Stimulated activated CD4-positive, alpha-beta T cell treated with anti-CD3 and anti-CD28 coated beads, Interleukin-2, amount 100 ng/mL, for 4 hours (primary cell): ENCODE measurements around the gene PPP4R4.

Source experiments
- DNase-seq: peaks from one replicate; pipeline ENCODE4 v3.0.0-alpha.2; 2020; ENCODE audit warnings: low read depth

The PPP4R4 gene, protein sequence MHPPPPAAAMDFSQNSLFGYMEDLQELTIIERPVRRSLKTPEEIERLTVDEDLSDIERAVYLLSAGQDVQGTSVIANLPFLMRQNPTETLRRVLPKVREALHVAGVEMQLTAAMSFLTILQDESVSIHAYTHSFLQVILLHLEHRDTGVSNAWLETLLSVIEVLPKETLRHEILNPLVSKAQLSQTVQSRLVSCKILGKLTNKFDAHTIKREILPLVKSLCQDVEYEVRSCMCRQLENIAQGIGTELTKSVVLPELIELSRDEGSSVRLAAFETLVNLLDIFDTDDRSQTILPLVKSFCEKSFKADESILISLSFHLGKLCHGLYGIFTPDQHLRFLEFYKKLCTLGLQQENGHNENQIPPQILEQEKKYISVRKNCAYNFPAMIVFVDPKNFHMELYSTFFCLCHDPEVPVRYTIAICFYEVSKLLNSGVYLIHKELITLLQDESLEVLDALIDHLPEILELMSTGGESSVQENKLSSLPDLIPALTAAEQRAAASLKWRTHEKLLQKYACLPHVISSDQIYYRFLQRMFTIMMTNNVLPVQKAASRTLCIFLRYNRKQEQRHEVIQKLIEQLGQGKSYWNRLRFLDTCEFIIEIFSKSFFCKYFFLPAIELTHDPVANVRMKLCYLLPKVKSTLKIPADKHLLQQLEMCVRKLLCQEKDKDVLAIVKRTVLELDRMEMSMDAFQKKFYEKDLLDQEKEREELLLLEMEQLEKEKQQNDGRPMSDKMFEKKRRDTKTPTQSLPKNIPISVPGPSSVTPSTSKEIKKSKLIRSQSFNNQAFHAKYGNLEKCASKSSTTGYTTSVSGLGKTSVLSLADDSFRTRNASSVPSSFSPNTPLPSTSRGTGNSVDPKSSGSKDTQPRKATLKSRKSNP

DNA sequence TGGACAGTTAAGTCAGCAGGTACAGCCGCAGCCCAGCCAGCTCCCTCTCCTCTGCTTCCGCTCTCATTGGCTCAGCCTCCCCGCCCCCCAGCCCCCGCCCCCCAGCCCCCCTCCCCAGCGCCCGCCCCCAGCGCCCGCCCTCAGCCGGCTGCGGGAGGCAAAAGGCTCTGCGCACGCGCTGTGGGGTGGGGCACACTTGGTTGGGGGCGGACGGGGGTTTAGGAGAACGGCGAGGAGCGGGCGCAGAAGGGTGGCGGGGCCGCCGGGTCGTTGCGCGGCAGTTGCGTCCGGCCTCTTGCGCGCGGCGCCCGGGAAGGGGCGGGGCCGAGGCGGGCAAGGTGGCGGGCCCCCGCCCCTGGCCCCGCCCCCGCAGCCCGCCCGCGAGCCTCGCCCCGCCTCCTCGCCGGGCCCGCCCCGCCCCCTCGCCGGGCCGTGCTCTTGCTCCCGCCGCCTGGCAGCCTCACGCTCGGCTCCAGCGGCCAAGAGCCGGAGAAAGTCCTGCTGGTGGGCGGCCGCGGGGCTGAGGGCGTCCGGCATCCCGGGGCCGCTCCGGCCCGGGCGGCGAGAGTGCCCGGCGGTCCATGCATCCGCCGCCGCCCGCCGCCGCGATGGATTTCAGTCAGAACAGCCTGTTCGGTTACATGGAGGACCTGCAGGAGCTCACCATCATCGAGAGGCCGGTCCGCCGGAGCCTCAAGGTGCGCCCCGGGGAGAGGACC, at the start of gene PPP4R4:
Gene PPP4R4 (plus strand): TSS at position 438 of the 719 bp plus-strand sequence. CDS start 144 bp downstream, at position 582.
- DNase-seq: peak; percentile 84

DNA sequence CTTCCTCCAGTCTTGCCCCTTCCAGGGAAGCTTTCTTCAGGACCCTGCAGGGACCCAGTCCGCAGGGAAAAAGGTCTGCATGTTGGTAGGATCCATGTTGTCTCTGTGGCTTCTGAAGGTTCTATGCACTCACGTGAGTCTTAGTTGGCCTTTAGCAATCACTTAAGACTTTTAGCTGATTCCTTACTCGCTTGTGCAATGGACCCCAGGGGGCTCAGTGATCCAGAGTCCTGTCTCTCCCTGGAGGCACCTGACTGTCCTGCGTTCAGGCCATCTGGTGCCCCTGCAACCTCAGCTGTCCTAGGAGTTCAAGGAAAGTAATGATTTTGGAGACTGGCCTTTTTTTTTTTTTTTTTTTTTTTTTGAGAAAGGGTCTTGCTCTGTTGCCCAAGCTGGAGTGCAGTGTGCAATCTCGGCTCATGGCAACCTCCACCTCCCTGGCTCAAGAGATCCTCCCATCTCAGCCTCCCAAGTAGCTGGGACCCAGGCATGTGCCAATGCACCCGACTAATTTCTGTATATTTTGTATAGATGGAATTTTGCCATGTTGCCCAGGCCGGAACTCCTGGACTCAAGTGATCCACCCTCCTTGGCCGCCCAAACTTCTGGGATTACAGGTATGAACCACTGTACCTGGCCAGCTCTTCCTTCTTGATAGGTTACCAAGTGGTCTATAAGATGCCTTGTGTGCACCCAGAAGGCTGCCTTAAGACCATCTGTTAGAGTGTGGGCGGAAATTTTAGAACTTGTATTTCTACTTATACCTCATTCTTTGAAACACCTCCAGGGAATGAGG, 49.3 kb upstream of the PPP4R4 start:
- no peak for DNase-seq

DNA sequence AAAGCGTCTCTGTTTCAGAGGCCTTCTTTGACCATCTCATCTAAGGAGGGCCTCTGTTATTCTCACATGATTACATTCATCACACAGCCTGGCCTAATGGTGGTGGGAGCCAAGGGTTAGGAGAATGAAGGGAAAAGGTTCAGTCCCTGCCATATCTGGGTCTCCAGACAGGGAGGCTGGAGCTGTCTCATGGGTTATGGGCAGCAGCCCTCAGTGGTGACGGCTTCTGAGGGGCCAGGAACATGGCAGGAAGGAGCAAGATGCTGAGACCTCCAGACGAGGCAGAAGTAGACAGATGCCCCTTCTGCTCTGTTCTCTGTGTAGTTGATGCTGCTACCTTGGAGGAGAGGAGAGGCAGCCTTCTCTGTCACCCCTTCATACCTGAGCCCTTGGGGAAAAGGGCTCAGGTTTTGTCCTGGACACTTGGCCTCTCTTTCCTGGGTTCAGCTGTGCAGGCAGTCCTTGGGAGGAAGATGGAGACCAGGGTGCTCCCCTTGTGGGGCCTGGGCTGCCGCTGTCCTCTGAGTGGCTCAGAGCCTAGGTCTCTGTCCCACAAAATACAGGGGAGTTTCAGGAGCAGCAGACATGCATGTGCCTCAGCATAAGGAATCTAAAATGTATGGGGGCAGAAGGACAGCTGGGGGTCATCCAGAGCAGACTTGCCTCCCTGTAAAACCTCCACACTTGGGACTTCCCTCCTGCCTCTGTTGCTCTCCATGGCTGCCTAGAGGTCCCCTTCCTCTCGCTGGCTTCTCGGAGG, 48.3 kb upstream of the PPP4R4 start:
- no peak for DNase-seq

DNA sequence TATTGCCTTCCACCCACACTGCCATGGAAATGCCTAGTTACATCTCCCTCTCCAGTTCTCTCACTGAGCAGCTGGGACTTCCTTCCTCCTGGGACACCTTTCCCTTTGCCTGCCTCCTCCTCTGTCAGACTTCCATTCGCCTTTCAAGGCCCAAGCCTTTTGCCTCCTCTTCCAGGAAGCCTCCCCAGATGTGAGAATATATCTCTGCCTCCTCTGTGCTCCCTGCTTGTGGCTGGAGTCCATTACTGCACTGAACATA, 47.8 kb upstream of the PPP4R4 start:
- no peak for DNase-seq

DNA sequence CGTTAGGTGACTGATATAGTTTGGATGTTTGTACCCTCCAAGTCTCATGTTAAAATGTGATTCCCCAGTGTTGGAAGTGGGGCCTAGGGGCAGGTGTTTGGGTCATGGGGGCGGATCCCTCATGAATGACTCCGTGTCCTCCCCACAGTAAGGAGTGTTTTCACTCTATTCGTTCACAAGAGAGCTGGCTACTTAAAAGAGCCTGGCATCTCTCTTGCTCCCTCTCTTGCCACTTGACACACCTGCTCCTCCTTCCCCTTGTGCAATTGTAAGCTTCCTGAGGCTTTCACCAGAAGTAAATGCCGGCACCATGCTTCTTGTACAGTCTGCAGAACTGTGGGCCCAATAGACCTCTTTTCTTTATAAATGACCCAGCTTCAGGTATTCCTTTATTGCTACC, 47.3 kb upstream of the PPP4R4 start:
- no peak for DNase-seq

DNA sequence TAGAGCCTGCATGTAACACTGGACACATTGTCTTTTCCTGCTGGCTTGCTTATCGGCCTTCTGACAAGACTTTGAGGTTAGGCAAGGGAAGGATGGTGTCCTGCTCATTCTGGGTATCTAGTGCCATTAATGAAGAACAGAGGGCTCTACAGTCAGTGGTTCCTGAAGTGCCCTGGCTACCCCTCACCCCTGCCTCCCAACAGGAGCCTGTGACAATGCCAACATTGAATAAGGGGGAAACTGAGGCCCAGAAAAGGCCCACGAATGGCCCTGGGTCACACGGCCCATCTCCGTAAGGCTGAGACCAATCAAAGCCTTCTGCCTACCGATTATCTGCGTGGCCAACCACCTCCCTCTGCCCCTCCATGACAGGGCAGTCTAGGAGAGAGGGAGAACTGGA, 46.8 kb upstream of the PPP4R4 start:
- no peak for DNase-seq

DNA sequence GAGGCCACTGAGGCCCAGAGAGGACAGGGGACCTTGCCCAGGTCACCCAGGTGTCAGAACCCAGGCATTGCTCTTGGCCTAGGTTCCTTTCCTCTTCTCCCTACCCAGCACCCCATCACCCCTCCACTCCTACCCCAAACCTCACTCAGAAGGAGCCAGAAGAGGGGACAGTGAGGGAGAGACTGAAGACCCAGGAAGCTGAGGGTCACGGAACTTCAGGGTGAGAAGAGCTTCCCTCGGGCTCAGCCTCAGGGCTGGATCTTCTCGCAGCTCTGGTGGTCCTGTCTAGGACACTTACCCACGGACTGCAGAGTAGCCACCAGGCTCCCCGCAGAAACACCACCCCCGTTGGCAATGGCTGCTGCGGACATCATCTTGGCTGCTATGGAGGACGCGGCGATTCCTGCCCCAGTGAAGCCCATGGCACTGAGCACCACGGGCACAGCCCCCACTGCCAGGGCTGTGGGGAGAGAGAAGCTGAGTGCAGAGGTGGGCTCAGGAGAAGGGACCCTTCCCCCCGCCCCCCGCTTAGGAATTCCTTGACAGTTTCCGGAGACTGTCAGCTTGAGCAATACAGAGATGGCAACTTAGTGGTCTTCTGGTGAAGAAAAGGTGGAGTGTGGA, 45.8 kb upstream of the PPP4R4 start:
- no peak for DNase-seq

DNA sequence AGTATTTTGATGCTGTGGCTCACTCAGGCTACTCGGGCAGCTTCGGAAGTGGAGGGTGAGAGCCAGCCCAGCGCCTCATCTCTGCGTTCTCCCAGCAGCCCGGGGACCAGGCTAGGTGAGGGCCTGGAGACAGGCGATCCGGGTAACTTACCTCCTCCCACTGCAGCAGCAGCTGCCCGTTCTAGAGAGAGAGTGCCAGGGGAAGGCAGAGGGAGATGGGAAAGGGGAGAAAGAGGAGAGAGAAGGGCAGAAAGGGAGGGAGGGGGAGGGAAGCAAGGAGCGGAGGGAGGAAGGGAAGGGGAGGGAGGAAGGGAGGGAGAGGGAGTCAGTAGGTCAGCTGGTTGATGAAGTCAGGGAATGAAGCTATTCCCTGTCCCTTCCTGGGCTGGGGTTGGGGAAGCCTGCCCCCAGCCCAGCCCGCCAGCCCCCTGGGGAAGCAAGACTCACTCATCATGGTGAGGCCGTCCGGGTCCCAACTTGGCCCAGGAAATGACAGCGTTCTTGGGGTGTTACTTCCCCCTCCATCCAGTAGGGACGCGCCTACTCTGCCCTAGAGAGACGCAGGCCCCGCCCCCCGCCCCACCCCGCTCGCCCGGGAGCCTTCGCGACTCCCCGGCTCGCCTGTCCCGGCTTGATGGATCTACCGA, 44.9 kb upstream of the PPP4R4 start, which contains the start of gene IFI27L2:
Gene IFI27L2 (minus strand): TSS at position 494 of the 647 bp plus-strand sequence. CDS start 40 bp downstream, at position 454.
- peak; percentile 49 for DNase-seq

DNA sequence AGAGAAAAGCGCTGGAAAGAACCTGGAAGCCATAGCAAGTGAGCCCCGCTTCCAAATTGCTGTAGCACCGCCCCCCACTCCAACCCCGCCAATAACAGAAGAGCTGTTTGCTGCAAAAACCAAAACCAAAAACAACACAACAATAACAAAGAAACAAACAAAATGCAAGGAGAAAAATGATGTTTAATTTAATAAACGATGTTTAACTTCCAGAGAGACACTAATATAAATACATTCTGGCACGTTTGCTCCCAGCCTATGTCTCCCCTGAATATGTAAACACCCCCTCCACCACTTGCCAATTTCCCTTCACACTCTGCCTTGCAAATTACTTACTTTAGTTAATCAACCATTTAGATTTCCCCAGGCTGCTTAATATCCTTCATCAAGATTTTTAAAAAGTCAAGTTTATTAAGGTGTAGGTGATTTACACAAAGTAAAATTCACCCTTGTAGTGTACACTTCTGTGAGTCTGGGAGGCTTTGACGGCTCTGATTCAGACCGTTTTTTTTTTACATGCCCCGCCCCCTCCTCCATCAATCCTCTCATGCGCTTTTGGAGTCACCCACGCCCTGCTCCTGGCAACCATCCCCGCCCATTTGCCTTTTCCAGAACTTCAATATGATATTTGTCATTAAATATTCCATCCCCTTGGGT, 44.2 kb upstream of the PPP4R4 start:
- DNase-seq: no peak

DNA sequence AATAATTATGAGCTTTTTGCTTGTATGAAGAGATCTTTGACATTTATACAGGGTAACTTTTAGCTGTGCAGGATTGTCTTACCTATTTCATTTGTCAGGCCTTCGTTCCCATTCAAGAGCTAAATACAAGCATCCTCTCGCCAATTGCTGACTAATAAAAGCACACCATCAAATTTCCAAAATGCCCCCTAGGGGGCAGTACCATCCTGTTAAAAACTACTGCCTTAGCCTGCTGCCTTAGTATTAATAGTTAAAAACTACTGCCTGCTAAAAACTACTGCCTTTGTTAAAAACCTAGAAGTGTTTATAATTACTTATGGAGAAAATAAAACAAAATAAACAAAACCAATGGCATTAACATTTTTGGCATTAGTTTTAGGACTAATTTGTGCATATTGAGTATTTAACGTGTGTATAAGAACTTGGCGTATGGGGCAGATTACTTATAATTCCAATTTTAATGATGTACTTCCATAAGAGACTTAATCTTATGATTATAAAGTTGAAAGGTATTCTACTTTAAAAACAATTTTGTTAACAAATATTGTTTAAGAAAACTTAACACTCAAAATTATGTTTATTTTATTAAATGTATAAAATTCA, 41.7 kb upstream of the PPP4R4 start:
- peak; percentile 59 for DNase-seq

DNA sequence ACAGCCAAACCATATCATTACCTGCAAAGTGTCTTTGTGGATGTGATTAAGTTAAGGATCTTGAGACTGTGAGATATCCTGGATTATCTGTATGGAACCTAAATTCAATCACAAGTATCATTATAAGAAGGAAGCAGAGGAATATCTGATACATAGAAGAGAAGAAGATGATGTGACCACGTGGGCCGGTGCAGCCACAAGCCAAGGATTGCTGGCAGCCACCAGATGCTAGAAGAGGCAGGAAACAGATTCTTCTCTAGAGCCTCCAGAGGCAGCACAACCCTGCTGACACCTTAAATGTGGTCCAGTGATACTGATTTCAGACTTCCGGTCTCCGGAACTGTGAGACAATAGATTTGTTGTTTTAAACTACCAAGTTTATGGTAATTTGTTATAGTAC, 38.6 kb upstream of the PPP4R4 start:
- DNase-seq: no peak

DNA sequence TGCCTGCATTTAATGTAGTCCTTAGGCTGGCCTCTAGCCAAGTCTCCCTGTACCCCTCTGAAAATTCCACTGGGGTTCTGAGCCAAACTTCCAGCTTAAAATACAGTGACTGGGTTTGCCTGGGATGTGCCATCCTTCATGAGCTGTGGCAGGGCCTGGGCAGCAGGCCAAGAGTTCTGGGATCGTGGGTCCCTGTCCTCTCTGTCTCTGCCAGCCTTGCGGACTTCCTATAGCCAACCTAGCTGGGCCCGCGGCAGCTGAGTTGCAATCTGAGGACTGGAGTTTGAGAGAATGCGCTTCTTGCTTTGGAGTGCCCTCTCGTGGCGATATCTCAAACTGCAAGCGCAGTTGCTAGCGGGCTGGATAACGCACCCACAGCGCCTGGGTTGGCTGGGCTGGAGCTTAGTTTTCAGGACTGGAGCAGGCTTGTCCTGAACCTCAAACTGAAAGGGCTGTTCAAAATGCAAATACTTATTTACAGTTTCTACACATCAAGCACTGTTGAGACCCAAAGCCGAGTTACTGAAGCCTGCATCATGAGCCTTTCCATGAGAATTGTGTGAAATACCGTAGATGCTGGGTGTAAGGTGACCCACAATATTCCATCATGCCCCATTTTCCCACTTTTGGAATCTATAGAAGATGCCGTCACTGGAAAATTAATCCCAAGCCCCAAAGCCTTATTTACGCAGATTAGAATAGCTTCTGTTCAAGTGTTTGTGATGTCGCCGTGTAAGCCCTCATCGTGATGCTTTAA, 37.4 kb upstream of the PPP4R4 start:
- peak; percentile 73 for DNase-seq

DNA sequence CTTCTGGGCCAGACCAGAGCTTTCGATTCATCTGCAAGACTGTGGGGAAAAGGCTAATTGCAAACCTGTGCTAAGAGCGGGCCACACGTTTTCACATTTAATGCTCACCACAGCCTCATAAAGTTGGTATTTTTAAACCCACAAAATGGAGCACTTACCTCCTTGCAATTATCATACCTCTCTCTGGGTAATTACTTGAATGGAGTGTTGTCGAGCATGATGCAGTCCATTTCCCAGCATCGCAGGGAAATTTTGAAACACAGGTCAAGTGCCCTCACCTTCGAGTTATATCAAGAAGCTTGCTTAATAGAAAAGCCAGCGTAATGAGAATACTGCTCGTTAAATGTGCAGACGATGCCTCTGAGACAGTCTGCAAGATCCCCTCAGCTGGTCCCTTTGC, 35.9 kb upstream of the PPP4R4 start:
- DNase-seq: no peak

DNA sequence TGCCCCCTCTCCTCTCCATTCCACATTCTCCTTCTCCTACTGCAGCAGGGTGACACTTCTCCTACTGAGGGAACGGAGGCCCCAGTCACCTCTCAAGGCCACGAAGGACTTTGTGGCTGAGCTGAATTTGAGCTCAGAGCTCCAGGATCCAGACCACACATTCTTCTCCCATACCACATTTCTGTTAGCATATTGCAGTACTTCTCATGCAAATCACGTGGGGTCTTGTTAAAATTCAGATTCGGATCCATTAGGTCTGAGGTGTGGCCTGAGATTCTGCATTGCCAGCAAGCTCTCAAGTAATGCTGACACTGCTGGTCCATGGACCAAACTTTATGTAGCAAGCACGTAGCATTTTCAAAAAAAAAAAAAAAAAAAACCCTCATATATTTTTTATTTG, 35.1 kb upstream of the PPP4R4 start:
- DNase-seq: no peak

DNA sequence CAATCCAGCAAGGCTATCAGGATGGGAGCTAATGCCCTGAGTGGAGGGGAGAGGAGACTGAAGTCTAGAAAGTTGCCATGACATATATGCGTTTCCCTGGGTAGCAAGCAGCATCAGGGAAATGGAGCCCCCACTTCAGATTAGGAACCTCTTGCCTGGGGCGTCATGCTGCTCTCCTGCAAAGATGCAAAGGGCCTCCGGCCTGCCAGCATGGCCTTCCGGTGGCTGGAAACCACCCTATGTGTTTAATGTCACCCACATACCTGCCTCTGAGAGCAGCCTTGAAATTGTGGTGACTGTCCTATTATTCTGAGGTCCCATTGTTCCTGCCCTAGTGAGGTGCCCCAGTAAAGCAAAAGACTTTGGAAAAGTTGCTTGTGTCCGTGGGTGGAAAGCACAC, 34.7 kb upstream of the PPP4R4 start:
- DNase-seq: no peak

DNA sequence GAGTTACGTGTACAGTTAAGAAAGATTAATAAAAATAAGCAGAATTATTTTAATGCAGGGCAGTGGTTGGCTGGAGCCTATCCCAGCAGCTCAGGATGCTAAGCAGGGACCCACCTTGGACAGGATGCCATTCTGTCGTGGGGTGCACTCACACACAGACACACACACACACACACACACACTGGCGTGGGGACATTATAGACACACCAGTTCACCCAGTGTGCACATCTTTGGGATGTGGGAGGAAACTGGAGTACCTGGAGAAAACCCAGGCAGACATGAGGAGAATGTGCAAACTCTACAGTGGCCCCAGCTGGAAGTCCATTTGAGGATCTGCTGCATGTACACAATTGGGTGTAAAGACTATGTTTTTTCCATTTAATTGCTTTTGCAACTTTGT, 31.9 kb upstream of the PPP4R4 start:
- no peak for DNase-seq

DNA sequence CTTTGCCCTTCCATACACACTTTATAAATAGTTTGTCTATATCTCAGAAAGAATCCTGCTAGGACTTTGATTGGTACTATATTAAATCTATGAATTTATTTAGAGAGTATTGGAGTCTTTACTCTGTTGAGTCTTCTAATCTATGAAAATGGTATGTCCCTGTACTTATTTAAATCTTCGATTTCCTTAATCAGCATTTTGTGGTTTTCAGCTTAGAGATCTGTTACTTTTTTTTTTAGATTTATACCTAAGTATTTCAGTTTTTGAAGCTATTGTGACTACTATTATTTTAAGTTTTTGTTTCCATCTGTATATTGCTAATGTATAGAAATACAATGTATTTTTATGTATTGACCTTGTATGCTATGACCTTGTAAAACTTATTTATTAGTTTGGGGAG, 31.3 kb upstream of the PPP4R4 start:
- no peak for DNase-seq

DNA sequence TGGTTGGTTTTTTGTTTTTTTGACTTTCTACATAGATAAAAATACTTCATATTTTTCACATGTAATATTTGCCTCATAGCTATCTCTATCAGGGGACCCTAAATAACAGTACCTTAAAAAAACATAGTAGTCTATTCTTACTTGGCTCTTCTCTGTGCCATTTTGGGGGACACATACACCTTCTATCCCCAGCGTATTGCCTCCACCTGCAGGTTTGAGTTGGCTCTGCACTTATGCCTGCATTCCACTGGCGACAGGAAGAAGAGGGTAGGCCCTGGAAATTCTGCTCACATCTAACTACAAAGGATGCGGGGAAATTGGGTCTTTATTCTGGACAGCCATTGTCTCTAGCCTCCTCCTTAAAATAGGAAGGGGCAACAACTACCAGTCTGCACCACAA, 30.9 kb upstream of the PPP4R4 start:
- no peak for DNase-seq
